ENCODE measurements around the gene ADK.
"Not testable (repeated sequence)": the region's sequence is repeated elsewhere in the genome, so short reads cannot be mapped to it uniquely, and the experiment has no call there.

Gene ADK

DNA sequence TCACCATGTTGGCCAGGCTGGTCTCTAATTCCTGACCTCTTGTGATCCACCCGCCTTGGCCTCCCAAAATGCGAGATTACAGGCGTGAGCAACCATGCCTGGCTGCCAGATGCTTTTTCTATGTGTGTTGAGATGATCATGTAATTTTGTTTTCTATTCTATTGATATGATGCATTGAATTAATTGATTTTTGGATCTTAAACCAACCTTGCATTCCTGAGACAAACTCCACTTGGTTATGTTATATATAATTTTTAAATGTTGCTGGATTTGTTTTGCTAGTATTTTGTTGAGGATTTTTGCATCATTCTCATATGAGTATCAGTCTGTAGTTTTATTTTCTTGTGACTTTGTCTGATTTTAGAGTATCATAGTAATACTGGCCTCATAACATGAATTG lies 192.8 kb downstream of the ADK start:
- Histone ChIP-seq H3K36me3 (peaks cover 0 to 14% (median 8%) of the 10 kb centered on the region in 3 donors), H3K9me3 (peaks cover 0 to 16% (median 0%) of the 10 kb centered on the region in 3 donors), H3K27ac (no peak overlapping the region), H3K27me3 (no peaks in the 10 kb centered on the region), H3K4me1 (no peaks in the 10 kb centered on the region), H3K4me3 (no peak overlapping the region)
- intact Hi-C loops (cut with DNase I; ENCODE audit: low total_unique reads): no loop called here
- no peak for DNase-seq
- TF ChIP-seq, protein P1, sequence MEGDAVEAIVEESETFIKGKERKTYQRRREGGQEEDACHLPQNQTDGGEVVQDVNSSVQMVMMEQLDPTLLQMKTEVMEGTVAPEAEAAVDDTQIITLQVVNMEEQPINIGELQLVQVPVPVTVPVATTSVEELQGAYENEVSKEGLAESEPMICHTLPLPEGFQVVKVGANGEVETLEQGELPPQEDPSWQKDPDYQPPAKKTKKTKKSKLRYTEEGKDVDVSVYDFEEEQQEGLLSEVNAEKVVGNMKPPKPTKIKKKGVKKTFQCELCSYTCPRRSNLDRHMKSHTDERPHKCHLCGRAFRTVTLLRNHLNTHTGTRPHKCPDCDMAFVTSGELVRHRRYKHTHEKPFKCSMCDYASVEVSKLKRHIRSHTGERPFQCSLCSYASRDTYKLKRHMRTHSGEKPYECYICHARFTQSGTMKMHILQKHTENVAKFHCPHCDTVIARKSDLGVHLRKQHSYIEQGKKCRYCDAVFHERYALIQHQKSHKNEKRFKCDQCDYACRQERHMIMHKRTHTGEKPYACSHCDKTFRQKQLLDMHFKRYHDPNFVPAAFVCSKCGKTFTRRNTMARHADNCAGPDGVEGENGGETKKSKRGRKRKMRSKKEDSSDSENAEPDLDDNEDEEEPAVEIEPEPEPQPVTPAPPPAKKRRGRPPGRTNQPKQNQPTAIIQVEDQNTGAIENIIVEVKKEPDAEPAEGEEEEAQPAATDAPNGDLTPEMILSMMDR (IDR thresholded peaks at IDR 0.05): no peak

DNA sequence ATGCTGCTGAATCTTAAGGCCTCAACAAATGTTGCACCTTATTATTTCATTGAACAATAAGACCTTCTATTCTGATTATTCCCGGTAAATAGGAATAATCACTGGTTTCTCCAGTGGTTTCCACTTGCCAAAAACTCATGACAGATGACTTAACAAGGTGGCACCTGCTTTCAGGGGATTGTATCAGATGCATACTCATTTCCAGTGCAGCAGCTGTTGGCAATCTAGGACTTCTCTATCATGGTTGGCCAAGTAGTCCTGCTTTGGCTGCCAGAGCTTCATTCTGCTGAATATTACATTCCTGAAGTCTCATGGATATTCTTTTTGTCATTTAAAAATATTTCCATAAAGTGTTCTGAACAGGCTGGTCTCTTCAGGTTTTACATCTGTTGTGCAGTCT lies 193.3 kb downstream of the ADK start:
- peaks cover 0 to 16% (median 0%) of the 10 kb centered on the region in 3 donors for H3K9me3 ChIP-seq
- DNase-seq: no peak
- no peak overlapping the region for H3K27ac ChIP-seq
- H3K36me3 ChIP-seq: peaks cover 0 to 14% (median 8%) of the 10 kb centered on the region in 3 donors
- H3K27me3 ChIP-seq: no peaks in the 10 kb centered on the region
- H3K4me3 ChIP-seq: no peak overlapping the region
- TF ChIP-seq, protein P1 (IDR thresholded peaks at IDR 0.05): no peak
- intact Hi-C loops (cut with DNase I; ENCODE audit: low total_unique reads): no loop called here
- H3K4me1 ChIP-seq: no peaks in the 10 kb centered on the region

DNA sequence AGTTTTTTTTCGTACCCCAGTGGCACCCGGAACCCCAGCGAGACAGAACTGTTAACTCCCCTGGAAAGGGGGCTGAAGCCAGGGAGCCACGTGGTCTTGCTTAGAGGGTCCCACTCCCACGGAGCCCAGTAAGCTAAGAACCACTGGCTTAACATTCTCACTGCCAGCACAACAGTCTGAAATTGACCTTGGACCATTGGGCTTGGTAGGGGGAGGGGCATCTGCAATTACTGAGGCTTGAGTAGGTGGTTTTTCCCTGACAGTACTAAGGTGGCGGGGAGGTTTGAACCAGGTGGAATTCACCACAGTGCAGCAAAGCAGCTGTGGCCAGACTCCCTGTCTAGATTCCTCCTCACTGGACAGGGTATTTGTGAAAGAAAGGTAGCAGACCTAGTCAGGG lies 196.5 kb downstream of the ADK start:
- intact Hi-C loops (cut with DNase I; ENCODE audit: low total_unique reads): no loop called here
- no peaks in the 10 kb centered on the region for H3K4me1 ChIP-seq
- H3K36me3 ChIP-seq: peaks cover 0 to 14% (median 8%) of the 10 kb centered on the region in 3 donors
- H3K27me3 ChIP-seq: no peaks in the 10 kb centered on the region
- TF ChIP-seq, protein P1 (IDR thresholded peaks at IDR 0.05): no peak
- peaks cover 0 to 16% (median 0%) of the 10 kb centered on the region in 3 donors for H3K9me3 ChIP-seq
- no peak overlapping the region for H3K4me3 ChIP-seq
- DNase-seq: no peak
- no peak overlapping the region for H3K27ac ChIP-seq

DNA sequence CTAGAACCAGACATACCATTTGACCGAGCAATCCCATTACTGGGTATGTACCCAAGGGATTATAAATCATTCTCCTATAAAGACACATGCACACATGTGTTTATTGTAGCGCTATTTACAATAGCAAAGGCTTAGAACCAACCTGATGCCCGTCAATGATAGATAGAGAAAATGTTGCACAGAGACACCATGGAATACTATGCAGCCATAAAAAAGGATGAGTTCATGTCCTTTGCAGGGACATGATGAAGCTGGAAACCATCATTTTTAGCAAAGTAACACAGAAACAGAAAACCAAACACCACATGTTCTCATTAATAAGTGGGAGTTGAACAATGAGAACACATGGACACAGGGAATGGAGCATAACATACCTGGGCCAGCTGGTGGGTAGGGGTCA lies 202.0 kb downstream of the ADK start:
- H3K27ac ChIP-seq; H3K36me3 ChIP-seq; H3K9me3 ChIP-seq; intact Hi-C loops (cut with DNase I; ENCODE audit: low total_unique reads); H3K4me3 ChIP-seq; H3K27me3 ChIP-seq; H3K4me1 ChIP-seq; DNase-seq: not testable (repeated sequence)

DNA sequence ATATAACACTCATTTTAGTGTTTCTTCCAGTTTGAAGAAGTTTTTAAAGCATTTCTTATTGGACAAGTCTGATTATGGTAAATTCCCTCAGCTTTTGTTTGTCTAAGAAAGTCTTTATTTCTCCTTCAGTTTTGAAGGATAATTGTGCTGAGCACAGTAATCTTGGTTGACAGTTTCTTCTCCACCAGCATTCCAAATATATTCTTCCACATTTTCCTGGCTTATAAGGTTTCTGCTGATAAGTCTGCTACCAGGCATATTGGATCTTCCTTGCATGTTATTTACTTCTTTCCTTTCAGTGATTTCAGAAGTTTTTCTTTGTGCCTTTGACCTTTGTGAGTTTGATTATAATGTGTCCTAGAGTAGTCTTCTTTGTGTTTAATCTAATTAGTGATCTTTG lies 210.7 kb downstream of the ADK start:
- no peak for DNase-seq
- Histone ChIP-seq H3K27me3 (no peaks in the 10 kb centered on the region), H3K4me1 (no peaks in the 10 kb centered on the region), H3K4me3 (no peak overlapping the region), H3K27ac (no peak overlapping the region), H3K9me3 (peaks cover 0 to 30% (median 24%) of the 10 kb centered on the region in 3 donors), H3K36me3 (peaks cover 14 to 25% (median 20%) of the 10 kb centered on the region in 3 donors)
- intact Hi-C loops (cut with DNase I; ENCODE audit: low total_unique reads): no loop called here
- TF ChIP-seq, protein P1 (IDR thresholded peaks at IDR 0.05): no peak

DNA sequence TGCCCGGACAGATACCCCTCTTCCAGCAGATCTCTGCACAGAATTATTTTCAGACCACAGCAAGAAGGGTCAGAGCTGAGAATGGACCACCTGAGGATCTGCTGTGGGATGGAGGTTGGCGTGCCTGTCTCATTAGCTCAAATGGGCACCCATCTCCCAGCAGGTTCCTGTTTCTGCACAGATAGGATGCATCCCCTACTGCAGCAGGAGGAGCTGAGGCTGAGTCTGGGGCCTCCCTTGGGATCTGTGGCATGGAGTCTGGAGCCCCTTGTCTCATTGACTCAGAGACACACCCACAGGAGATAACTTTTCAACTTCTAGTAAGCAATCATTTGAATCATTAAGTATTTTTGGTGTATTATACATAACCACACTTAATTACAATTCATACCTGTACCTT lies 212.7 kb downstream of the ADK start:
- Histone ChIP-seq H3K4me3 (no peak overlapping the region), H3K9me3 (peaks cover 0 to 30% (median 23%) of the 10 kb centered on the region in 3 donors), H3K4me1 (no peaks in the 10 kb centered on the region), H3K36me3 (peaks cover 14 to 25% (median 19%) of the 10 kb centered on the region in 3 donors), H3K27ac (no peak overlapping the region), H3K27me3 (no peaks in the 10 kb centered on the region)
- intact Hi-C loops (cut with DNase I; ENCODE audit: low total_unique reads): no loop called here
- no peak for DNase-seq
- TF ChIP-seq, protein P1 (IDR thresholded peaks at IDR 0.05): no peak
